HG03159 (cell line): ENCODE results near the gene PHEX.

Experiments used
- ATAC-seq: cut with Tn5 transposase; IDR thresholded peaks from one replicate; pipeline ENCODE4 v1.9.1; 2021; ENCODE audit warnings: mild to moderate bottlenecking, moderate library complexity; ENCODE audit not compliant: unreplicated experiment

The PHEX gene

DNA sequence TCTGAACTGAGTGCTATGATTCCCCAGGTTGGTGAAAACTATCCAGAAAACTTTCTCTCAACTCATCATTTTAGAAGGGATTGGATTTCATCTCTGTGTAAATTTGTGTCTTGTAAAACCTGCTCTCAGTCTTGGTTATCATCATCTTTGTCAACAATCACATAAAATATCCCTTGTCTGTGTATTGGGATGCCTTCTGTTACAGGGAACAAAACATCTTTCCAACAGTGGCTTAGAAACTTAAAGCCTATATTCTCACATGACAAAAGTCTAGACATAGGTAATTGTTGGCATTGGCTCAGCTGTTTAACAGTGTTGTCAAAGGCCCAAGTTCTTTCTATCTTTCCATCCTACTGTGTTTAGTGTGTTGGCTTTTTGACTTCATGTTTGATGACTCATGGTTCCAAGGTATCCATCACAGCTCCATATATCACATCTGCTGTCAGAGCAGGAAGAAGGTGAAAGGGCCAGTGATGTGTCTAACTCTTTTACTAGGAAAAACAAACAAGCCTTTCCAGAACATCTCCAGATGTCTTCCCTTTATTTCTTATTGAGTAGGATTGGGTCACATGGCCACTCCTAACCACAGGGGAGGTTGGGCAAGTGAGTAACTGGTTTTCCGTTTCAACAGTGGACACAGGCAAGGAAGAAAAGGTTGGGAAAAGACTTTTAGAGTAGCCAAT, 65.0 kb downstream of the PHEX start:
- ATAC-seq: no peak

DNA sequence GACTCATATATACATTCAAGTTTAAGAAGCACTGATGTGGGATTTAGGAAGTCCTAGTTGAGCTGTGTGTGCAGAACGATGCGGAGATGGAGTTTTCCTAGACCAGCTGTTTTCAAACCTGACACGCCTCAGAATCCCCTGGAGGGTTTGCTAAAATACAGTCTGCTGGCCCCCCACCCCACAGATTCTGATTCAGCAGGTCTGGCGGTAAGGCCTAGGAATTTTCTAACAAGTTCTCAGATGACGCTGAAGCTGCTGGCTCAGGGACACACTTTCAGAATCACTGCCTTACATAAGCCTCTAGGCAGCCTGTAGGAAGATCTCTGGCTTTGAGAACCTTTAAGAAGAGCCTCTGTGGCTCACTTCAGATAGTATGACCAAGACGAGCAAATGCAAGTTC, 73.1 kb downstream of the PHEX start:
- ATAC-seq: no peak

DNA sequence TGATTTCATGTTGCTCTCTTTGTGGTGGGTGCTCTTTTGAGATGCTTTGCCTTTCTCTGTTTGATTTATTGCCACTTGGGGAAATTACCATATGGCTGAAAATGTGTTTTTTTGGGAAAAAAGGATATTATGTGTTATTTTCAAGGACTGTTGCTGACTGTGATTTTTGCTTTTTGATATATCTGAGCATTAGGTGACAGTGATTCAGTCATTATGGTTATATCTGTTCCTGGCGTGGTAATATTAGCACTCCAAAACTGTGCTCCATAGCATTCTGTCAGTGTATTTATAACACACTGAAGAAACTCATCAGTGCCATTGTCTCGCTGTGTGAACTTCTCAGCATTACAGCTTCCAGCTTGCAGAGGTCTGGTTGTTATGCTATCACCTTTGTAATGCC, 73.8 kb downstream of the PHEX start:
- ATAC-seq: no peak

DNA sequence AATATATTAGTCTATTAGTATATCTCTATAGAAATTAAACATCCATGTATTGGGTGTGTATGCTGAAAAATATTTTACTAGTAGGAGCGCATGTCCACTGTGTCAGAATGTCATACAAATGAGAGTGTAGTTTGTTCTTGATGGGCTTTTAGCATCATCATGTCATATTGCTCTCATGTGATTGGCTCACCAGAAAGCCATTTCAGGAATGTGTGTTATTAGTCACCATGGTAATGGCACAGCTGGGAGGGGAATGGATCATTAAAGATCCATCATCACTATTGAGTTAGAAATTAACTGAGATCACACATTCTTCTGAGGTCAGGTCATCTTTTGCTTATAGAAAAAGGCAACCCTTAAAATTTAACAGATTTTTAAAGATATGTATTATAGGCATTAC, 77.3 kb downstream of the PHEX start:
- ATAC-seq: no peak

DNA sequence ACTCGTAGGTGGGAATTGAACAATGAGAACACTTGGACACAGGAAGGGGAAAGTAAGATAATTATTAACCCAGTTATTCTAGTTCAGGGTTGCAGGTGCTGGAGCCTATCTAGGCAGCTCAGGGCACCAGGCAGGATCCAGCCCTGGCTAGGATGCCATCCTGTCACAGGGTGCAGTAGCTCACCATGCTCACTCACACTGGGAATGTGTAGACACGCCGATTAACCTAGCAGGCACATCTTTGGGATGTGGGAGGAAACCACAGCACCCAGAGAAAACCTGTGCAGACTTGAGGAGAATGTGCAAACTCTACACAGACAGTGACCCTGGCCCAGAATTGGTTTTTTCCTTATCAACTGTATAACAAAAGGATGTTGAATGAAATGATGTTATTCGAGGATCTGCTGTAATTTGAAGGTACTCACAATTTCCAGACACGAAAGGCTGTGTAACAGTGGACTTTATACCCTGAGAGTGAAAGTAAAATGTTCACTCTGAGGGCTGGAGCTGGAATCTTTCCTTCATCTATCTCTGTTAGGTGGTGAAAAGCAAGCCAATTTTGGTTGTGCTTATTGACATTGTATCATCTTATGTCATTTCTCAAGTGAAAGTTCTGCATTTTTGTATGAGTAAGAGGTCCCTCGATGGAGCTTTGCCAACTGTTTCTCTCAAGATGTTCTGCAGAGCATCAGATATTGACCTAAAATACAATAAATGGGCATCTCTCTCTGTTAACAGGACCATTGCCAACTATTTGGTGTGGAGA, 78.8 kb downstream of the PHEX start:
- ATAC-seq: no peak

DNA sequence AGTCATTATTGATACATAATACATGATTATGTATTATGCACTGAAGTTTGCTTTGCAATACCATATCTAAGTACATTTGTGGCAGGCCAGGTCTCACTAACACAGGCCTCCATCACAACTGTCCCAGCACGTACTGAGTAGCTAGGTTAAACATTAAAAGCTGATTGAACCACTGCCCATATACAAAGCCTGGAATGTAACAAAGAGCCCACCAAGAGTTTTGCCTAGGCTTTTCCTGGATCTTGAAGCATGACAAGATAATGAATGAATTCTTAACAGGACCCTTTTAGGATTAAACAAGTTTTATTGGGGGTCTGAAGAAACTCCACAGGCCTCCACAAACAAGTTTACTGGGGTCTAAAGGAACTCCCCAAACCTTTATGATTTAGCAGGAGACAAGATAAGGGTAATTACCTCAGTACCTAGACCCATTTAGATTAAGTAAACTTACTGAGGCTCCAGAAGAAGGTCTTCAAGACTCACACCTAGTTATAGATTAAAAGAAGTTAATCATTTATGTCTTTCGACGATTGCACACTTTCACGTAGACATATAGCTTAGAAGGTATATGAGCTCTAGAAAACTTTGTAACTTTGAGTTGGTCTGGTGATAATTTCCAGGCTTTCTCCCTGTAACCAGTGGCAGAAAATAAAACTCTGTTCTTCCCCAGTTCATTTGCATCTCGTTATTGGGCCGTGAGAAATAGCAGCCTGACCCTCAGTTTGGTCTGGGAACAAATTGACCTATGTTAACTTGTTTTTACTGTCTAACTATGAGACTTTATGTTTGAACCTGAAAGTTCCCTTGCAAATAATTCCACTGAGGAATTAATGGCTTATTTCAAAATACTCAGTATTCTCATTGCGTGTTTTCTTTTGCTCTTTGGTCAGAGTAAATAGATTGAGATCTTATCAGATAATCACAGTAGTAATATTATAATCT, 84.8 kb downstream of the PHEX start:
- ATAC-seq: no peak

DNA sequence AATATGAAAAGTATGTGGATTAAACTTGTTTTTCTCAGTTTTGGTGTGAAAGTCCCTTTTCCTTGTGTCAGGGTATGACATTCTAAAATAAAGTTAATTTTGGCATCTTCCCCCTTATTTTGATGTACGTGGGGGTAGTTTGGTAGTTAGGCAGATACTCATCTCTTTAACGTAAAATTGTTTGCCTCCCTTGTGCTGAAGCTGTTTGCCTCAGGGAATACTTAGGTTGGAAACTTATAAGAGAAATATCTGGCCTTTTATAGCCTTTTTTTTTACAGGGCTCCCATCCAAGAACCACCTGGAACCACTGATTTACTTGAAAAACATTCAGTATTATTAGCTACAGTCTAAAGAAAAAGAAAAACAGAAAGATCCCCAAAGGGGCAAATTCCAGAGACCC, 85.5 kb downstream of the PHEX start:
- ATAC-seq: no peak

DNA sequence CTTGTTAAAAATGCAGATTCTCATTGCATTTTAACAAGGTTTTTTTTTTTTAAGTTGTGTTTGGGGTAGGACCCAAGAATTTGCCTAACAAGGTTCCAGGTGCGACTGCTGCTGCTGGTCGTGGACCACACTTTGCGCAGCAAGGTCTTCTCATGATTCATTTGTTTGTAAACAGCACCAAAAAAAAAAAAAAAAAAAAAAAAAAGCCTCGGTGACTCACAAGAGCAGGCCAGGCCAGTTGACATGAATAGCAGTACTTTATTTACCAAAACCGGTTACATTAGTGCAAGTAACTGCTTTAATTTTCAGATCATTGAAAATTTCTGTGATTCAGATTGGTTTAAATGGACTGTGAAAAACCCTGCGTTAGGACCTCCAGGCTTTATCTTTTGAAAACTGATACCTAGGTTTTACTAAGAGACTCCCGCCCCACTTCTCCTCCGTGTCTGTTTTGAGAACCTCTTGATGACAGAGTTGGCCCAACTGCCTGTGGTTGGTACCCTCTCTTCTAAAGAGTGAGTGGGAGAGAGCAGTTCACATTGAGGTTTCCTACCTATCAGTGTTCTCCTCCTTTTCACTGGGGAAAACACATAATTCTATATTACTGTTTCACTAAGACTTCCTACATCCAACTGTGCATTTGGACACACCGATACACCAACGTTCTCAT, 86.2 kb downstream of the PHEX start:
- ATAC-seq: no peak

DNA sequence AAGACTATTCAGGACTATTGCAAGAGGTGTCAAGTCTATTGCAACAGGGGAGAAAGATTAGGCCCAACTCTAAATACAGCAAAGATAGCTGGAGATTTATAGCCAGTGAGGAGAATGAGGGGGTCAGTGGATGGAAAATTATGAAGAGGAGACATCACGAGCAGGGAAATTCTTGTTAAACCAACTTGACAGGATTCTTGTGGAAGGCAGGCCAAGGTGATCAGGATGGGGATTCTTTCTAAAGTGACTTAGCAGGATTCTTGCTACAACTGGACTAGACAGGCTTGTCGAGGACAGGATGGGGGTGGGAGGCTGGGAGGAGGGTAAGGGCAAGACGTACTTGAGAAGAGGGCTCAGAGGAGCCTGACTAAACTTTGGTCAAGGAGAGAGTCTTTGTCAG, 89.0 kb downstream of the PHEX start:
- no peak for ATAC-seq

DNA sequence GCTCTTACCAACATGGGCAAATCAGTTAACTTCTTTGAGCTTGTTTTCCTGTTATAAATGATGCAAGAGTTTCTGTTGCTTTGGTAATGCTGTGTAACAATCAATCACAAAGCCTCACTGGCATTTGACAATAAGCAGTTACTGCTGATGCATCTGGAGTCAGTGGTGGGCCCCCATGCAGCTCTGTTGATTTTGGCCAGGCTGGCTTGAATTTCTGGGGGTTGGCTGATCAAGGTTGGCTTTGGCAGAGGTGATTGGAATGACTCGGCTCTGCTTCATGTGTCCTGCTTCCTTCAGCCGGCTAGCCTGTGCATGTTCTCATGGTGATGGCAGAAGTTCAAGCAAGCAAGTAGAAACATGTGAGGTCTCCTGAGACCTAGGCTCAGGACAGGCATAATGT, 90.4 kb downstream of the PHEX start:
- no peak for ATAC-seq

DNA sequence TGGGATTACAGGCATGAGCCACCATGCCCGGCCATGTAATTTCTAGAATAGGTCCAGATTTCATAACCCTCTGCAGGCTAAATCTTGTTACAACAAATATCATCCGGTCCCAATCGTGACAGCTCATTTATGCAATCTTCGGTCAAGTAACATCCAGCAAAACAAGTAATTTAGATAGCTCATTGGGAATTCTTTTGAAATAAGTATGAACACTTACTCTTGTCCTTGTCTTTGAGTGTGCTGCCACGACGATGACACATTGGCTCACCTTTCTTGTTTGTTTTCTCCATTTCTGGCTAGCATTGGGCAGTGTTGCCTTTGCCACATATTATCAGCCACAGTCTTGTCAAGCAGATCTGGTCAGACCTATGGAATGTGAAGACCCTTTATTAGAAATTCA, 92.0 kb downstream of the PHEX start:
- no peak for ATAC-seq

DNA sequence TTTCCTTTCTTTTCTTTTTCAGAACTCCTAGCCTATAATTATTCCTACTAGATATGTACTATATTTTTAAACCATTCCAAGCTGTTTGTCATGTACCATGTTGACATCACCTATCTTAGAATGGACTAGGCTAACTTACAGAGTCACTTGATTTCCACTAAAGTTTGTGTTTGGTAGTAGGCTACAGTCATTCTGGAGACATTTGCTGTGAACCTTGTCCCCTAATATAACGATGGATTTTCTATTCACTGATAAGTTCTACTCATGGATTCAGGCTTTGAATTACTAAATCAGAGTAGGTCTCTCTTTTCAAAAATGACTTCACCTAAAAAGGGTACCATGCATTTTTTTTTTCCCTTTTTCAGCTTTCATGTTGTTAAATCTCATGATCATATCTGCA, 93.4 kb downstream of the PHEX start:
- ATAC-seq: no peak

DNA sequence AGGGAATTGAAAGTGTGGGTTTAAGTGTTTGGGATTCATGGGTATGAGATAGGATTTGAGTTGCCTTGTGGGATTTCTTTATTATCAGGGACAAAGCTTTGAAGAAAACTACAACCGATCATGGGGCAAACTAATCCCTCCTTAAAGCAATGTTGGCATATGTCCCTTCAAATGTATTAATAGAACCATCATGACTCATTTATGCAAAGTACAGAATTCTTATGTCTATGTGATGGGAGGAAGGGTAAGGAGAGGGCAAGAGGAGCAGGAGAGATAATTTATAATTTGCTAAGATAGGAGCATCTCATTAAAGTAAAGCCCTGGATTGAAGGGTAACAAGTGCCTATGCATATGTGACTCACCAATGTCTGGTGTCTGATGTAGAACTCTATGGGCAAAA, 94.2 kb downstream of the PHEX start:
- ATAC-seq: no peak

DNA sequence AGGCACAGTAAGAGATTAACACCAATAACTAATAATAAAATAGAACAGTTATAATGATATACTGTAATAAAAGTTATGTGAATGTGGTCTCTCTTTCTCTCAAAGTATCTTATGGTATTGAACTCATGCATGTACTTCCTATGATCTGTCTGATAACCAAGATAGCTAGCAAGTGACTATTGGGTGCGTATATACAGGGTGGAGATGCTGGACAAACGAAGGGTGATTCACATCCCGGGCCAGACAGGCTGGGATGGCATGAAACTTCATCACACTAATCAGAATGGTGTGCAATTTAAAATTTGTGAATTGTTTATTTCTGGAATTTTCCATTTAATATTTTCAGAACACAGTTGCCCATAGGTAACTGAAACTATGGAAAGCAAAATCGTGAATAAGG, 96.8 kb downstream of the PHEX start:
- ATAC-seq: no peak

DNA sequence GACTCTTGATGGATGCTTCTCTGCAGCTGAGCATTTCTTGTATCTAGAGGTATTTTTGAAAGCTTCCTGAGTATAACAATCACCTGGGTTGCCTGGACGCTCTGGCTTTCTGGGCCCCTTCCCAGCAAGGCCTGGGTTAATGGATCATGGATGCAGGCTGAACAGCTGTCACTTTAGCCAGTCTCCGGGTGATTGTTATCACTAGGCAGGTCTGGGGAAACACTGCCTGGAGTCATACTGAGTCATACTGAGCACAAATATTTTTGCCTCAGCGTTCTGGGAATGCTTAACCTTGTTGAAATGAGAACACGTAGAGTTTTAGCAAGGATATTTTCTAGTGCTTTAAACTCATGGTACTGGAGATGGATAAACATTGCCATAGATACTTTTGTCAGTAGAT, 102.6 kb downstream of the PHEX start:
- ATAC-seq: no peak

DNA sequence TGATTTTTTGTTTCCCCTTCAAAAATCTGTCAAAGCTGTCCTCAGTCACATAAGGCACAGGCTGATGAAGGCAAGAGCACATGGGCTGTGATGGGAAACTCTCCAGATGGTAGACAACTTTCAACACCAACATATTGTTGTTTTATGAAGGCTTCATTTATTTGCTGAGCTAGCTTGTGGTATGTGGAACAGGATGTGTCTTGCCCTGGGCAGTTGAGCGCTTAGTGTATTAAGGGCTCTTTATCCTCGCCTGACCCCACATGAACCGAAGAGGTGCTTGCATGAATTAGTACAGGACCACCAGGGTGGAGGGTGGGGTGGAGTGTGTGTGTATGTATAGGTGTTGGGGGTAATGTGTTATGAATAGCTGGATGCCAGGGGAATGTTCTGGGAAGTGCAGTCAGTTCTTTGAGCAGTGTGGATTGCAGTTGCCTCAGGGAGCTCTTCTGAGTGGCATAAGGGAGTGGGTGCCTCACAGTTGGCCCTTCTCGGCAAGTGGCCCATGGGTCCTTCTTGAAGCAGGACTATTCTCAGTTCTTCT, 103.1 kb downstream of the PHEX start:
- no peak for ATAC-seq

DNA sequence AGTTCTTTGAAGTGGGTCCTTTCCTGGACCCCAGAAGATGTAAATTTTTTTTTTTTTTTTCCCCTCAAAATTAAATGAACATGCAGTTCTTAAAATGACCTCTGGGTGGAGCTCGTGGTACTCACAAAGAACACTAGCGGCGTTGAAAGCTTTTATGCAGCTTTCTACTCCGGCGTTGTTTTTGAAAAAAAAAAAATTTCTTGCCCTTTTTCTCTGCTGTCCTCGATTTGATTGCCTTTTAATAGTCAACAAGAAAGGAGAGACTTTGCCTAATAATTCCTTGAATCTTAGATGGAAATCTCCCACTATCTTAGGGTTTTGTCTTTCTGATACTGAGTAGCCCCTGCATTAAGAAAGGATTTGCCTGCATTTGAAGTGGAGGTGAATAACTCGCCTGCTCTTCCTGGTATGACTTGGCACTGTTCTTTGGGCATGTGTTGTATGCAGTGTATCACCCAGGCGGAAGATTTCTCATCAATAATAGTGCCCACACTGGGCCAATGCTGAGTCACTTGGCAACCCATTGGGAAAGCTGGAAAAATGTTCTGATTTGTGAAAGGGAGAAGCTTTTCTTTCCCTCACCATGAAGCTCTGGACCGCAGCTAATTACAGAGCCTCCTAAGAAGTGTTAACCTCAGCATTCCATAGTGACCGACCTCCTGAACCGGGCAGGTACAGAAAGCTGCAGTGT, 104.0 kb downstream of the PHEX start:
- ATAC-seq: peak; percentile 50

DNA sequence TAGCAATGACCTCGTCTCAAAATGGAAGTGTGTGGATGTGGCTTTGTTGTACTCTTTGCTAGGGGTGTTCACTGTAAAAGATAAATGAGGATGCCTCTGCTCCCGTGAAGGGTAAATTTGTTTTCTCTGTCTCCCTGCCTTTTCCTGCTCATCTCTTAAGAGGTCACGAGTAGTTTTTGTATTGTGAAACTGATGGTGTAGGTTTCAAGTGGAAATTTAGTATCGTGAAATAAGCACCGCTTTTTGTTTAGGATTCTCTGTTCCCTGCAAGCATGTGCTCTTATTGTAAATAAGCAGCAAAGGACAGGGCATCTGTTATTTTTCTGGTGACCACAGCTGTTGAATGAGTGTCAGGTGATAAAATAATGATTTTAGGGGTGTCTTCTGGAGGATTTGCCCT, 104.6 kb downstream of the PHEX start:
- no peak for ATAC-seq

DNA sequence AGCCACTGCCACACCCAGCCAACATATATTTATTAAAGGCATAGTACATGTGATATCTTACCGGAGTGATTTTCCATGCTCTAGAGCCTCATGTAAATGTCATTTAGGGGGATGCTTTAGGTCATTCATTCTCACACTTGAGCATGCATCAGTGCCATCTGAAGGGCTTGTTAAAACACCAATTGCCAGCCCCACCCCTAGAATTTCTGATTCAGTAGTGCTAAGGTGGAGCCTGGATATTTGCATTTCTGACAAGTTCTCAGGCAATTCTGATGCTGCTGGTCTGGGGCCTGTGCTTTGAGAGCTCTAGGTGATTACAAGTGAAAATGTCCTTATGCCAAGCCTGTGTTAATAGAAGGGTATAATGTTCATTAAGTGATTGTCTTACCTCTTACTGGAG, 107.7 kb downstream of the PHEX start:
- no peak for ATAC-seq

DNA sequence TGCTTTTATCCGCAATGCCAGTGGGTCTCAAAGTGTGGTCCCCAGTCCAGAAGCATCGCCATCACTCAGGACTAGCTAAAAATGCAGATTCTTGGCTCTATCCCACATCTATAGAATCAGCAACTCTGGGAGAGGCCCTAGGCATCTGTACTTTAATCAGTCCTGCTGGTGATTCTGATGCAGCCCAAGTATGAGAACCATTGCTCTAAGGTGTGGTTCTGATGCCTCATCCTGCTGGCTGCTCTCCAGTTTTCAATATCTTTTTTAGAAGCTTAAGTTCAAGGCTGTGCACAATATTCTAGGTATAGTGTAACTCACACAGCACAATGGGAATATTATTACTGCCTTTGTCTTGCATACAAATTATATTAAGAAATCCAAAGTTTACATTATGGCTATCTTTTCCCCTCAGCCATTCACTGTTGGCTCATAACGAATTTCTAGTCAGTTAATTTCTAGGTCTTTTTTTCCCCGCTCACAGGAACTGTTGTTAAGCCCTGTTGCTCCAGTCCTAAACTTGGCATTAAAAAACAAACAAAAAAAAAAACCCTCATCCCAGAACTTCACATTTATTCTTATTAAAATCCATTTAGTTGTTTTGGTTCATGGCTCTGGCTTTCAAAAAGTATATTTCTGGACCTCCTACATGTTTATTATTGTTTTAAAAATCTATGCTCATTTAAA, 109.1 kb downstream of the PHEX start:
- no peak for ATAC-seq
